Smooth muscle cell (in vitro differentiated cells): ENCODE results near the gene KRTAP9-1. TPM values are rescaled to one million over a fixed set of nuclear protein-coding genes. Genes with fewer than 3 reads are reported as not detected.

Source experiments
- DNase-seq: peaks from one replicate; lab custom pipeline; 2025; ENCODE audit not compliant: unreplicated experiment; lab: John Stamatoyannopoulos, UW
- H2AFZ ChIP-seq: fragments of 200-600 bp; sonication (generic); 2 replicates; pipeline ENCODE4 v1.6.0; 2016; ENCODE audit warnings: antibody characterized with exemption, low read depth, mild to moderate bottlenecking
- H3F3A ChIP-seq: fragments of 200-600 bp; sonication (generic); 2 replicates; pipeline ENCODE4 v1.6.0; 2017; ENCODE audit warnings: antibody characterized with exemption, low read depth
- H3K27ac ChIP-seq: fragments of 200-600 bp; sonication (generic); 2 replicates; pipeline ENCODE4 v1.5.1; 2016; ENCODE audit warnings: low read depth, mild to moderate bottlenecking
- H3K27me3 ChIP-seq: fragments of 200-600 bp; sonication (generic); 2 replicates; pipeline ENCODE4 v1.6.1; 2016; ENCODE audit warnings: low read depth, mild to moderate bottlenecking
- H3K36me3 ChIP-seq: fragments of 200-600 bp; sonication (generic); 2 replicates; pipeline ENCODE4 v1.5.1; 2016; ENCODE audit warnings: low read depth
- H3K4me1 ChIP-seq: fragments of 200-600 bp; sonication (generic); 2 replicates; pipeline ENCODE4 v1.5.1; 2016; ENCODE audit warnings: low read depth
- H3K4me2 ChIP-seq: fragments of 200-600 bp; sonication (generic); 2 replicates; pipeline ENCODE4 v1.6.0; 2016; ENCODE audit warnings: mild to moderate bottlenecking
- H3K4me3 ChIP-seq: fragments of 200-600 bp; sonication (generic); 2 replicates; pipeline ENCODE4 v1.5.1; 2016; ENCODE audit warnings: mild to moderate bottlenecking
- H3K79me2 ChIP-seq: fragments of 200-600 bp; sonication (generic); 2 replicates; pipeline ENCODE4 v1.6.0; 2016; ENCODE audit warnings: low read depth, mild to moderate bottlenecking
- H3K9ac ChIP-seq: fragments of 200-600 bp; sonication (generic); 2 replicates; pipeline ENCODE4 v1.6.0; 2016; ENCODE audit warnings: low read depth
- H3K9me3 ChIP-seq: fragments of 200-600 bp; sonication (generic); replicated peaks from 2 replicates; pipeline ENCODE4 v1.5.1; 2016; ENCODE audit warnings: low read depth
- H4K20me1 ChIP-seq: fragments of 200-600 bp; sonication (generic); 2 replicates; pipeline ENCODE4 v1.6.0; 2016; ENCODE audit warnings: low read depth
- CTCF ChIP-seq: fragments of 200-600 bp; sonication (generic); IDR thresholded peaks from 2 replicates; pipeline ENCODE4 v1.5.1; 2017; ENCODE audit warnings: borderline replicate concordance, mild to moderate bottlenecking, antibody characterized with exemption; ENCODE audit not compliant: insufficient read depth, poor library complexity, severe bottlenecking
- WGBS: methylation state at CpG from one replicate; pipeline ENCODE4 v1.1.7; 2016; ENCODE audit warnings: low lambda C conversion rate; 5-methylcytosine and 5-hydroxymethylcytosine counted together
- polyA plus RNA-seq: library from polyadenylated mRNA; unstranded; fragments of >200 nt; fragmentation: Nextera tagmentation; extraction: Ambion mirVana; gene quantifications from 2 replicates; pipeline ENCODE4 v1.2.1, GENCODE V29; 2016
- total RNA-seq: library from RNA; depleted of rRNA; stranded (reverse); fragments of >200 nt; gene quantifications from 2 replicates; pipeline ENCODE4 v1.2.3, GENCODE V29; 2014

Gene KRTAP9-1
- total and polyA plus RNA-seq, 2 experiments from 2014 or later: not detected

GRCh38 chr17:41160648-41161047 lies 29.0 kb upstream of the KRTAP9-1 start, which contains the start of gene KRTAP4-4:
TSS of gene KRTAP4-4 (minus strand) at chr17:41160748. CDS start at chr17:41160691, 57 bp downstream.
- no peaks in the 10 kb centered on the region for H3K4me1 ChIP-seq
- WGBS: 89% methylated on average over 1 of the region's 1 CpG
- H3K79me2 ChIP-seq: no peaks in the 10 kb centered on the region
- no peak within 1 kb of the TSS for H3K4me3 ChIP-seq
- H3K27ac ChIP-seq: no peak within 1 kb of the TSS
- H3K9ac ChIP-seq: no peak within 1 kb of the TSS
- H4K20me1 ChIP-seq: no peaks in the 10 kb centered on the region
- H3F3A ChIP-seq: no peaks in the 10 kb centered on the region
- no peak within 1 kb of the TSS for H3K4me2 ChIP-seq
- no peak for TF ChIP-seq CTCF
- no peaks in the 10 kb centered on the region for H3K9me3 ChIP-seq
- no peaks in the 10 kb centered on the region for H3K36me3 ChIP-seq
- DNase-seq: no peak
- no peak within 1 kb of the TSS for H2AFZ ChIP-seq
- H3K27me3 ChIP-seq: peaks cover 4% of the 10 kb centered on the region

- Histone ChIP-seq H4K20me1 (no peaks in the 10 kb centered on the region), H3K4me2 (no peak overlapping the region), H3K27me3 (peaks cover 7% of the 10 kb centered on the region), H3K4me1 (no peaks in the 10 kb centered on the region), H3K4me3 (no peak overlapping the region), H2AFZ (no peak overlapping the region), H3F3A (no peaks in the 10 kb centered on the region), H3K36me3 (no peaks in the 10 kb centered on the region), H3K79me2 (no peaks in the 10 kb centered on the region), H3K27ac (no peak overlapping the region), H3K9ac (no peak overlapping the region), H3K9me3 (no peaks in the 10 kb centered on the region)
- WGBS: 87% methylated on average over 7 of the region's 7 CpGs
- DNase-seq: no peak
- no peak for TF ChIP-seq CTCF
Measured at GRCh38 chr17:41163828-41164227, 25.9 kb upstream of the KRTAP9-1 start.

GRCh38 chr17:41167561-41167960 lies 22.1 kb upstream of the KRTAP9-1 start:
- H3K9me3 ChIP-seq: no peaks in the 10 kb centered on the region
- WGBS: 95% methylated on average over 7 of the region's 7 CpGs
- no peak overlapping the region for H3K4me2 ChIP-seq
- DNase-seq: no peak
- no peaks in the 10 kb centered on the region for H3K79me2 ChIP-seq
- no peak overlapping the region for H3K4me3 ChIP-seq
- H3K36me3 ChIP-seq: no peaks in the 10 kb centered on the region
- peaks cover 10% of the 10 kb centered on the region for H3K27me3 ChIP-seq
- no peak overlapping the region for H3K9ac ChIP-seq
- no peaks in the 10 kb centered on the region for H4K20me1 ChIP-seq
- no peak overlapping the region for H3K27ac ChIP-seq
- no peak overlapping the region for H2AFZ ChIP-seq
- no peaks in the 10 kb centered on the region for H3F3A ChIP-seq
- TF ChIP-seq CTCF: no peak
- H3K4me1 ChIP-seq: no peaks in the 10 kb centered on the region

GRCh38 chr17:41168121-41168520 lies 21.6 kb upstream of the KRTAP9-1 start, which contains the start of gene KRTAP4-3:
TSS of gene KRTAP4-3 (minus strand) at chr17:41168221. CDS start at chr17:41168172, 49 bp downstream.
- Histone ChIP-seq H3K27me3 (peaks cover 10% of the 10 kb centered on the region), H3K9ac (no peak within 1 kb of the TSS), H3K27ac (no peak within 1 kb of the TSS), H3K79me2 (no peaks in the 10 kb centered on the region), H3F3A (no peaks in the 10 kb centered on the region), H3K4me1 (no peaks in the 10 kb centered on the region), H2AFZ (no peak within 1 kb of the TSS), H3K36me3 (no peaks in the 10 kb centered on the region), H3K9me3 (no peaks in the 10 kb centered on the region), H3K4me2 (no peak within 1 kb of the TSS), H4K20me1 (no peaks in the 10 kb centered on the region), H3K4me3 (no peak within 1 kb of the TSS)
- DNase-seq: no peak
- no peak for TF ChIP-seq CTCF
- 72% methylated on average over 1 of the region's 1 CpG for WGBS
